ENCODE results near the gene TCF4.

DNA sequence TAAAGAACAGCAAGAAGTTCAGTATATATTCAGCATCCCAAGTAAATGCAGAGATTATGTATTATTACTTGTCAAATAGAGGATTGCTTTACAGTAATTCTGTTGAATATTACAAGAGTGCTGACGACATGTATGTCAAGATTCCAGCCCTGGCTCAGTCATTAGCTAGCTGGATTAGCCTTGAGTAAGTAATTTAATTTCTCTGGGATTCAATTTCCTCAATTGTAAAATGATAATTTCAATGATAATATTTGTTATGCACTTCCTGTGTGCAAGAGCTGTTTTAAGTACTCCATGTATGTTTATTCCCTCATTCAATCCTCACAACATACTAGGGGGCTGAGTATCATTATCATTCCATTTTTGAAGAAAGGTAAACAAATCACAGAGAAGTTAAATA, 44.0 kb downstream of the TCF4 start:
- TF ChIP-seq EZH2 (IDR thresholded peaks at IDR 0.05) (no peak), POLR2AphosphoS5 (IDR thresholded peaks at IDR 0.05; ENCODE audit: borderline replicate concordance, low read depth, low read length) (no peak)
